SK-N-SH (cell line): ENCODE data around the gene TTC22. TPM values are rescaled to one million over a fixed set of nuclear protein-coding genes. Genes with fewer than 3 reads are reported as not detected.

ENCODE experiments used
- CTCF ChIA-PET: fragments of 300-600, 350-600 bp; formaldehyde crosslinking; extraction: SDS; loops from one replicate; lab custom pipeline; 2021; lab: Yijun Ruan, JAX
- POLR2A ChIA-PET: fragments of 350-600 bp; sonication (Branson Sonifier 250); formaldehyde crosslinking; extraction: SDS; loops from one replicate; lab custom pipeline; 2020; ENCODE audit warnings: antibody characterized with exemption, inconsistent platforms; lab: Yijun Ruan, JAX
- DNase-seq: peaks from one replicate; pipeline ENCODE4 v3.0.0; 2012
- H2AFZ ChIP-seq: fragments of 200-600 bp; sonication (generic); 2 replicates; pipeline ENCODE4 v1.8.1; 2016; ENCODE audit warnings: antibody characterized with exemption, mild to moderate bottlenecking, low read depth
- H3F3A ChIP-seq: fragments of 200-600 bp; sonication (generic); replicated peaks from 2 replicates; pipeline ENCODE3; 2016; ENCODE audit warnings: antibody characterized with exemption, mild to moderate bottlenecking; ENCODE audit not compliant: insufficient read depth
- H3K27ac ChIP-seq, 2 experiments: fragments of 200-500 bp in 1 of 2; fragments of 200-600 bp in 1 of 2; sonication (Bioruptor generic) in 1 of 2; sonication (generic), shearing (Covaris generic) in 1 of 2; 2 replicates each; pipeline versions ENCODE4 v1.5.1 to v1.6.1; 2014 to 2016; ENCODE audit warnings: low read depth in 2 of 2, inconsistent platforms in 1 of 2, low read length in 1 of 2, mild to moderate bottlenecking in 1 of 2, mixed read lengths in 1 of 2
- H3K27me3 ChIP-seq: fragments of 200-600 bp; sonication (generic), shearing (Covaris generic); 2 replicates; pipeline ENCODE4 v1.6.1; 2016; ENCODE audit warnings: mixed run types; ENCODE audit not compliant: insufficient read depth
- H3K36me3 ChIP-seq, 2 experiments: fragments of 200-500 bp in 1 of 2; fragments of 200-600 bp in 1 of 2; sonication (Bioruptor generic) in 1 of 2; sonication (generic) in 1 of 2; replicated peaks in 1 of 2; 2 replicates each; pipeline versions ENCODE3 to v1.5.1; 2014 to 2016; ENCODE audit warnings: low read length in 1 of 2, mild to moderate bottlenecking in 1 of 2; ENCODE audit not compliant: insufficient read depth in 2 of 2, control insufficient read depth in 1 of 2
- H3K4me1 ChIP-seq, 2 experiments: fragments of 200-500 bp in 1 of 2; fragments of 200-600 bp in 1 of 2; sonication (Bioruptor generic) in 1 of 2; sonication (generic), shearing (Covaris generic) in 1 of 2; 2 replicates each; pipeline versions ENCODE4 v1.5.1 to v1.6.1; 2014 to 2016; ENCODE audit warnings: low read depth in 1 of 2, low read length in 1 of 2, mixed run types in 1 of 2; ENCODE audit not compliant: insufficient read depth in 2 of 2, control insufficient read depth in 1 of 2
- H3K4me2 ChIP-seq: fragments of 200-600 bp; sonication (generic), shearing (Covaris generic); 2 replicates; pipeline ENCODE4 v1.6.1; 2017; ENCODE audit warnings: mixed run types
- H3K4me3 ChIP-seq, 2 experiments: fragments of 200-500 bp in 1 of 2; fragments of 200-600 bp in 1 of 2; sonication (Bioruptor generic) in 1 of 2; sonication (generic), shearing (Covaris generic) in 1 of 2; 2 replicates each; pipeline versions ENCODE4 v1.5.1 to v1.8.1; 2014 to 2016; ENCODE audit warnings: low read depth in 2 of 2, inconsistent platforms in 1 of 2, low read length in 1 of 2, mild to moderate bottlenecking in 1 of 2, mixed read lengths in 1 of 2, moderate library complexity in 1 of 2
- H3K79me2 ChIP-seq: fragments of 200-600 bp; sonication (generic); 2 replicates; pipeline ENCODE4 v1.8.1; 2017; ENCODE audit warnings: mild to moderate bottlenecking; ENCODE audit not compliant: insufficient read depth
- H3K9ac ChIP-seq: fragments of 200-600 bp; sonication (generic); 2 replicates; pipeline ENCODE4 v1.6.1; 2017; ENCODE audit warnings: mixed run types
- H3K9me2 ChIP-seq: fragments of 200-600 bp; sonication (generic); 2 replicates; pipeline ENCODE4 v1.6.1; 2017; ENCODE audit warnings: mixed run types
- H3K9me3 ChIP-seq: fragments of 200-600 bp; sonication (generic); 2 replicates; pipeline ENCODE4 v1.6.1; 2017; ENCODE audit warnings: mixed run types, mild to moderate bottlenecking, moderate library complexity
- H4K20me1 ChIP-seq: fragments of 200-600 bp; sonication (generic); 2 replicates; pipeline ENCODE4 v1.6.1; 2017; ENCODE audit warnings: mild to moderate bottlenecking, mixed run types; ENCODE audit not compliant: insufficient read depth
- ELF1 ChIP-seq: IDR thresholded peaks from 2 replicates; pipeline ENCODE4 v1.4.0; 2012
- EP300 ChIP-seq, 2 experiments: IDR thresholded peaks; 2 replicates each; pipeline versions ENCODE4 v1.4.0 to v1.6.1; 2012; ENCODE audit warnings: borderline replicate concordance in 1 of 2, low read depth in 1 of 2, low read length in 1 of 2
- FOXJ3 ChIP-seq: sonication (generic); formaldehyde crosslinking; IDR thresholded peaks from 2 replicates; pipeline ENCODE4 v1.5.1; 2020; ENCODE audit warnings: mild to moderate bottlenecking, missing genetic modification reagents
- GABPA ChIP-seq: IDR thresholded peaks from 2 replicates; pipeline ENCODE4 v1.4.0; 2012; ENCODE audit warnings: low read depth, mild to moderate bottlenecking
- JUND ChIP-seq: IDR thresholded peaks from 2 replicates; pipeline ENCODE4 v1.4.0; 2012
- NFIC ChIP-seq: IDR thresholded peaks from 2 replicates; pipeline ENCODE4 v1.4.0; 2012; ENCODE audit warnings: borderline replicate concordance
- NRF1 ChIP-seq: IDR thresholded peaks from 2 replicates; pipeline ENCODE4 v1.6.1; 2012; ENCODE audit warnings: low read depth, mild to moderate bottlenecking, low read length
- PBX3 ChIP-seq: IDR thresholded peaks from 2 replicates; pipeline ENCODE4; 2012
- POLR2AphosphoS5 ChIP-seq: IDR thresholded peaks from 2 replicates; pipeline ENCODE4 v1.6.1; 2012; ENCODE audit warnings: low read depth, low read length
- RAD21 ChIP-seq: IDR thresholded peaks from 2 replicates; pipeline ENCODE4 v1.6.1; 2012; ENCODE audit warnings: mild to moderate bottlenecking, low read length
- REST ChIP-seq: IDR thresholded peaks from 2 replicates; pipeline ENCODE4 v1.6.1; 2012; ENCODE audit warnings: mild to moderate bottlenecking, low read depth, low read length, moderate library complexity
- RFX5 ChIP-seq: IDR thresholded peaks from 2 replicates; pipeline ENCODE4 v1.6.1; 2012; ENCODE audit warnings: mild to moderate bottlenecking, improper control_type of control experiment, low read length
- SMC3 ChIP-seq: IDR thresholded peaks from 2 replicates; pipeline ENCODE4 v1.6.1; 2012; ENCODE audit warnings: low read depth, low read length, improper control_type of control experiment
- TAF1 ChIP-seq: IDR thresholded peaks from 2 replicates; pipeline ENCODE4 v1.6.1; 2012; ENCODE audit warnings: low read depth, mild to moderate bottlenecking, low read length, moderate library complexity, borderline replicate concordance
- TCF12 ChIP-seq: IDR thresholded peaks from 2 replicates; pipeline ENCODE4 v1.4.0; 2012
- TEAD4 ChIP-seq: IDR thresholded peaks from 2 replicates; pipeline ENCODE4 v1.4.0; 2012; ENCODE audit warnings: mild to moderate bottlenecking, borderline replicate concordance; ENCODE audit not compliant: insufficient read depth
- WGBS: methylation state at CpG from one replicate; pipeline ENCODE4 v1.1.6; 2017; ENCODE audit warnings: low lambda C conversion rate; 5-methylcytosine and 5-hydroxymethylcytosine counted together
- polyA plus RNA-seq, 3 experiments: library from polyadenylated mRNA; depleted of rRNA; stranded (reverse); fragments of >200 nt; gene quantifications; 2 replicates each; pipeline ENCODE4 v1.2.3, GENCODE V29; 2012
- TF ChIP-seq, protein P1 (sequence below): IDR thresholded peaks from 2 replicates; pipeline ENCODE4 v1.4.0; 2012; ENCODE audit warnings: low read depth, borderline replicate concordance

Gene TTC22
- polyA plus RNA-seq, 1 of the 3 experiments (the other 2 are of a cell fraction): not detected

- CTCF ChIA-PET: interaction anchor here (0.7 to 2.1 kb wide), 6 partner anchors 9 to 306 kb away, joined by 3 to 9 read pairs (median 4); no protein-coding TSS in a partner anchor
Observed at GRCh38 chr1:54795356-54795665, 5.8 kb downstream of the TTC22 start.

DNA sequence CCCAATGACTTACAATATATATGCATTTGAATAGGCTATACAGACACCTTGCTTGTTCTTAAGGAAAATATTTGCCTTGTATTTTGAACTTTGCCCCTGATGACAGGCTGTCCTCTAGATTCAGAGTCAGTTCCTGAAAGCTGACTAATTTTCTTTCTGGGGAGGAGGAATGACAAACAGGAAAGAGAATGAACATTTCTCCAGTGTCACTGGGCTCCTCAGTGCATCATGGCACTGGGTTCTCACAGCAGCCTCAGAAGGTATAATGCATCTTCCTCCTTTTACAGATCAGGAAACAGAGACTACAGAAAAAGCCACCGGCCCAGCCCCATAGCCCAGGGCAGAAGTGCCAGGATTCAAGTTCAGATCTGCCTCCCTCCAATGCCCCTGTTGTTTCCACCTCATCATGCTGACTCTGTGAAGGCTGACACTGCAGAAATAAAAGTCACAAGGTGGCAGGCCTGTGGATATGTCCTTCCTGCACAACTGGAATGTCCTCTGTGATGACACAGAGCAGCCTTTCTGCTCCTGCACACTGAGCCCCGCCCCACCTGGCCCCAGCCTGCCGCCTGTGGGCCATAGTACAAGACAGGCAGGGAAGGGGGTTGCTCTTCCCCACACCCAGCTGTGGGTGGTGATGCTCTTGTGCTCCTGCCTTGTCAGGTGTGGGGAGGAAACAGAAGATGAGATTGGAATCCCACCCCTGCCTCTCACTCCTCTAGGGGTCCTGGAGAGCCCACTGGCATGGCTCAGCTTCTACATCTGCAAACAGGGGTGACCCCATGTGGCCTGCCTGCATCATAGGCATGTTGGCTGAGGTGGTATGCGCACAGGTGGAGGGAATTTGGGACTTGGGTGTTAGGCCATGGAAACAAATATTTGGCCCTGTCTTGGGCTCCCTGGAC is 6.4 kb downstream of the TTC22 start:
- no peaks in the 10 kb centered on the region for H3K9me3 ChIP-seq
- H3K4me1 ChIP-seq: peaks cover 5 to 21% of the 10 kb centered on the region in 2 experiments; a peak in 2 of 4 replicates
- POLR2A ChIA-PET: no interaction called here
- no peak overlapping the region for H3K27ac ChIP-seq
- H3K9me2 ChIP-seq: no peaks in the 10 kb centered on the region
- H3K79me2 ChIP-seq: no peaks in the 10 kb centered on the region
- H4K20me1 ChIP-seq: no peaks in the 10 kb centered on the region
- no peak overlapping the region for H2AFZ ChIP-seq
- no peak overlapping the region for H3K4me3 ChIP-seq
- peak; percentile 57 for DNase-seq
- no peaks in the 10 kb centered on the region for H3F3A ChIP-seq
- H3K9ac ChIP-seq: no peak overlapping the region
- 64% methylated on average over 2 of the region's 4 CpGs for WGBS
- no peaks in the 10 kb centered on the region for H3K36me3 ChIP-seq
- CTCF ChIA-PET: interaction anchor here (0.5 to 2.8 kb wide), 10 partner anchors 10 to 308 kb away, joined by 3 to 11 read pairs (median 4); partner anchors contain the start of gene ACOT11
- no peak overlapping the region for H3K4me2 ChIP-seq
- H3K27me3 ChIP-seq: no peaks in the 10 kb centered on the region
- TF ChIP-seq, protein P1, sequence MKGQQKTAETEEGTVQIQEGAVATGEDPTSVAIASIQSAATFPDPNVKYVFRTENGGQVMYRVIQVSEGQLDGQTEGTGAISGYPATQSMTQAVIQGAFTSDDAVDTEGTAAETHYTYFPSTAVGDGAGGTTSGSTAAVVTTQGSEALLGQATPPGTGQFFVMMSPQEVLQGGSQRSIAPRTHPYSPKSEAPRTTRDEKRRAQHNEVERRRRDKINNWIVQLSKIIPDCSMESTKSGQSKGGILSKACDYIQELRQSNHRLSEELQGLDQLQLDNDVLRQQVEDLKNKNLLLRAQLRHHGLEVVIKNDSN: no peak
- TF ChIP-seq POLR2AphosphoS5 (no peak), NRF1 (no peak), NFIC (no peak), FOXJ3 (CRISPR knock-in tag) (no peak), EP300 (IDR thresholded peaks at IDR 0.05; ENCODE audit: borderline replicate concordance in 1 of 2, low read depth in 1 of 2, low read length in 1 of 2) (no peak), JUND (no peak), TAF1 (no peak), PBX3 (no peak), SMC3 (no peak), RFX5 (no peak), ELF1 (no peak)

More at GRCh38 chr1:54795356-54795665, 5.8 kb downstream of the TTC22 start:
- no peaks in the 10 kb centered on the region for H4K20me1 ChIP-seq
- H3K79me2 ChIP-seq: no peaks in the 10 kb centered on the region
- H2AFZ ChIP-seq: no peak overlapping the region
- no peaks in the 10 kb centered on the region for H3F3A ChIP-seq
- no peak overlapping the region for H3K27ac ChIP-seq
- no peaks in the 10 kb centered on the region for H3K36me3 ChIP-seq
- H3K4me2 ChIP-seq: no peak overlapping the region
- H3K9me3 ChIP-seq: no peaks in the 10 kb centered on the region
- no peak for DNase-seq
- no peak overlapping the region for H3K4me3 ChIP-seq
- peaks cover 5 to 21% of the 10 kb centered on the region in 2 experiments; a peak in 2 of 4 replicates for H3K4me1 ChIP-seq
- POLR2A ChIA-PET: no interaction called here
- H3K9me2 ChIP-seq: no peaks in the 10 kb centered on the region
- WGBS: 76% methylated on average over 3 of the region's 4 CpGs
- TF ChIP-seq GABPA (no peak), REST (no peak), FOXJ3 (CRISPR knock-in tag) (no peak), ELF1 (no peak), TEAD4 (no peak), RFX5 (no peak), RAD21 (0 out of 2 replicates have a peak, but pooled peaks have one; percentile 26), TCF12 (no peak), JUND (no peak)
- TF ChIP-seq, all 33 proteins: peak for 1
- Histone ChIP-seq H3K9ac (no peak overlapping the region), H3K27me3 (no peaks in the 10 kb centered on the region)
